Ascending aorta (tissue), 2 donors: ENCODE results near the gene MFAP2. TPM values are rescaled to one million over a fixed set of nuclear protein-coding genes. Genes with fewer than 3 reads are reported as not detected.

ENCODE experiments used
- DNase-seq, 2 donors: peaks; one replicate each; pipeline ENCODE4 v3.0.0-alpha.2; 2019; ENCODE audit warnings: low spot score in 2 of 2
- H3K27ac ChIP-seq, 2 donors: fragments of 200-600 bp; sonication (generic); one replicate each; pipeline ENCODE4 v1.5.1; 2016 to 2017; ENCODE audit warnings: mild to moderate bottlenecking in 1 of 2
- H3K27me3 ChIP-seq: fragments of 200-600 bp; sonication (generic); one replicate; pipeline ENCODE4 v1.5.1; 2017
- H3K36me3 ChIP-seq, 2 donors: fragments of 200-600 bp; sonication (generic); one replicate each; pipeline ENCODE4 v1.5.1; 2016
- H3K4me1 ChIP-seq, 2 donors: fragments of 200-600 bp; sonication (generic); one replicate each; pipeline ENCODE4 v1.5.1; 2016 to 2017; ENCODE audit warnings: mild to moderate bottlenecking in 1 of 2
- H3K4me3 ChIP-seq, 2 donors: fragments of 200-600 bp; sonication (generic); one replicate each; pipeline ENCODE4 v1.5.1; 2016 to 2017; ENCODE audit warnings: mild to moderate bottlenecking in 1 of 2
- H3K9me3 ChIP-seq, 2 donors: fragments of 200-600 bp; sonication (generic); one replicate each; pipeline ENCODE4 v1.5.1; 2016
- CTCF ChIP-seq, 3 experiments: fragments of 200-600 bp in 2 of 3; fragments of 450-650 bp in 1 of 3; sonication (generic) in 2 of 3; IDR thresholded peaks; one replicate each; pipeline ENCODE4 v1.5.1; 2016 to 2019; ENCODE audit warnings: antibody characterized with exemption in 3 of 3, mild to moderate bottlenecking in 1 of 3, moderate library complexity in 1 of 3
- intact Hi-C: fragments of 100-400 bp; cut with DNase I; formaldehyde crosslinking; loops from one replicate; pipeline ENCODE4 v1.15.1; 2023
- total RNA-seq: library from RNA; depleted of rRNA; stranded (reverse); fragments of >200 nt; gene quantifications from one replicate; pipeline ENCODE4 v1.1.0, GENCODE V29; 2016

The MFAP2 gene
- total RNA-seq, 1 donor from 2014 or later, result 26.3 TPM

GRCh38 chr1:17007121-17007520 is 26.7 kb upstream of the MFAP2 start:
- no peaks in the 10 kb centered on the region for H3K27me3 ChIP-seq
- no peak overlapping the region for H3K27ac ChIP-seq
- intact Hi-C loops, result no loop called here
- H3K36me3 ChIP-seq, result peaks cover 28 to 33% of the 10 kb centered on the region in 2 donors
- peaks cover 12 to 14% of the 10 kb centered on the region in 2 donors for H3K4me1 ChIP-seq
- DNase-seq, result no peak
- no peak overlapping the region for H3K4me3 ChIP-seq
- H3K9me3 ChIP-seq, result no peaks in the 10 kb centered on the region
- TF ChIP-seq CTCF (IDR thresholded peaks at IDR 0.05), result no peak

GRCh38 chr1:17005365-17005740 is 24.9 kb upstream of the MFAP2 start:
- Histone ChIP-seq H3K27ac (no peak overlapping the region), H3K27me3 (no peaks in the 10 kb centered on the region), H3K4me1 (peaks cover 1 to 5% of the 10 kb centered on the region in 2 donors), H3K4me3 (no peak overlapping the region), H3K36me3 (peaks cover 36 to 48% of the 10 kb centered on the region in 2 donors), H3K9me3 (no peaks in the 10 kb centered on the region)
- intact Hi-C loops, result no loop called here
- no peak for DNase-seq
- no peak for TF ChIP-seq CTCF (IDR thresholded peaks at IDR 0.05)

GRCh38 chr1:17004466-17005364 is 24.3 kb upstream of the MFAP2 start:
- peaks cover 42 to 54% of the 10 kb centered on the region in 2 donors for H3K36me3 ChIP-seq
- H3K27ac ChIP-seq, result no peak overlapping the region
- no peaks in the 10 kb centered on the region for H3K27me3 ChIP-seq
- no peak for TF ChIP-seq CTCF (IDR thresholded peaks at IDR 0.05)
- H3K4me1 ChIP-seq, result no peaks in the 10 kb centered on the region
- no peak overlapping the region for H3K4me3 ChIP-seq
- no peaks in the 10 kb centered on the region for H3K9me3 ChIP-seq
- intact Hi-C loops, result no loop called here
- no peak for DNase-seq

GRCh38 chr1:17002524-17002902 is 22.1 kb upstream of the MFAP2 start:
- no peaks in the 10 kb centered on the region for H3K9me3 ChIP-seq
- peaks cover 55 to 69% of the 10 kb centered on the region in 2 donors for H3K36me3 ChIP-seq
- intact Hi-C loops, result no loop called here

GRCh38 chr1:17001760-17002523 is 21.5 kb upstream of the MFAP2 start:
- intact Hi-C loops, result no loop called here
- TF ChIP-seq CTCF (IDR thresholded peaks at IDR 0.05), result no peak
- peaks cover 58 to 74% of the 10 kb centered on the region in 2 donors for H3K36me3 ChIP-seq

More at GRCh38 chr1:17002524-17002902, 22.1 kb upstream of the MFAP2 start:
- H3K4me1 ChIP-seq, result no peaks in the 10 kb centered on the region
- no peak for TF ChIP-seq CTCF (IDR thresholded peaks at IDR 0.05)
- H3K4me3 ChIP-seq, result no peak overlapping the region
- no peaks in the 10 kb centered on the region for H3K27me3 ChIP-seq
- no peak overlapping the region for H3K27ac ChIP-seq
- no peak for DNase-seq

More at GRCh38 chr1:17001760-17002523, 21.5 kb upstream of the MFAP2 start:
- DNase-seq, result no peak
- Histone ChIP-seq H3K9me3 (no peaks in the 10 kb centered on the region), H3K27me3 (no peaks in the 10 kb centered on the region), H3K27ac (no peak overlapping the region), H3K4me1 (no peaks in the 10 kb centered on the region), H3K4me3 (no peak overlapping the region)
